ENCODE data around the gene COL8A2.
A peak's percentile ranks its signal among the peaks of the same experiment; 100 is the strongest.

COL8A2 gene

DNA sequence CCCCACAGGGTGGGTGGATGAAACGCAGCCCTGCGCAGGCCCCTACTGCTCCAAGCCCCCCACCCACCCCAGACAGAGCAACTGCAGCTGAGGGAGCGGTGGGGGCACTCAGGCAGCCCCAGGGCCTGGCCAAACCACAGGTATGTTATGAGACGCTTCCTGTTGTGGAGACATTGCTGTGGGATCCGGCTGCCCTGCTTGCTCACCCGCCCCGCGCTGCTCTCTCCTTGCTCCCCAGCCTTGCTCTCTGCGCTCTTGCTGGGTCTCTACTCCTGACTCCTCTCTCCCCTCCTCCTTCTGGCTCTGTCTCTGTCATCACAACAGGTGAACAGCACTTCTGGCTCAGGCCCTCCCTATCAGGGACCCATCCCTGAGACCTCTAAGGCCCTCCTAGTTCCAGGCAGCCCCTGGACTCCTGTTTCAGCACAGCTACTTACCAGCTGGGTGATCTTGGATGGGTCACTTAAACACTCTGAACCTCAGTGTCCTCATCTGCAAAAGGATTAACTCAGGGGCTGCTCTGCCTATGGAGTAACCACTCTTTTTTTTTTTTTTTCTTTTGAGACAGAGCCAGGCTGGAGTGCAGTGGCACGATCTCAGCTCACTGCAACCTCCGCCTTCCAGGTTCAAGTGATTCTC, 15.9 kb downstream of the COL8A2 start:
- no peak for DNase-seq

DNA sequence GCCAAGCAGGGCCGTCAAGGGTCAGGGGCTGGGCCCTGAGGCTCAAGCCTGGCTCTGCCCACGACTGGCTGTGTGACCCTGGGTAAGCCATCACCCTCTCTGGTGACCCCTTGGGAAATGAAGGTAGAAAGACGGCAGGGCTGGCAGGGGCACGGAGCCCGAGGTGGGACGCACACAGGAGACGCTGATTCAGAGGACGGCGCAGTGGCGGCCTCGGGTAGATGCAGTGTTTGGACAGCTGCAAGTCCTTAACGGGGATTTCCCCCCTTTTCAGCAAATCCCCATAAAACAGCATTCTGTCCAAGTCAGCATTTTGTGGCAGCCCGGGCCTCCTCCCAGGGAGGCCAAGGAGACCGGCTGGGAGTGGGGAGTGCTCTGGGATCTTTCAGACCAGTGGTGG, 16.7 kb downstream of the COL8A2 start:
- DNase-seq = no peak

DNA sequence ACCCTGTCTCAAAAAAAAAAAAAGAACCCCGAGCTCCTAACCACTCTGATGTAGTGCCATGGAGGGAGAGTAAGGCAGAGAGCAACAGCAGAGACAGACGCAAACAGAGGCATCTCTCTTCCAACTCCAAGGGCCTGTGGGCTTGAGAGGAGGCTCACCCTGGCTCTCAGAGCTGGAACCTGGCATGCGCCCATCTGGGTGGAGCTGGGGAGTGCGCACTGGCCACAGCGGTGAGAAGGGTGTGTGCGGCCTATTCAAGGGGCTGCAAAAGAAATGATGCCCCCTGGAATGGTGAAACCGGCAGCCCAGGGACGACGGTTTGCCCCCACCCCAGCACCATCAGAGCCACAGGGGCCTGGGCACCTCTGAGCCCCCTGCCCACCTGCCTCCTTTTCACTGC, 17.6 kb downstream of the COL8A2 start:
- no peak for DNase-seq

DNA sequence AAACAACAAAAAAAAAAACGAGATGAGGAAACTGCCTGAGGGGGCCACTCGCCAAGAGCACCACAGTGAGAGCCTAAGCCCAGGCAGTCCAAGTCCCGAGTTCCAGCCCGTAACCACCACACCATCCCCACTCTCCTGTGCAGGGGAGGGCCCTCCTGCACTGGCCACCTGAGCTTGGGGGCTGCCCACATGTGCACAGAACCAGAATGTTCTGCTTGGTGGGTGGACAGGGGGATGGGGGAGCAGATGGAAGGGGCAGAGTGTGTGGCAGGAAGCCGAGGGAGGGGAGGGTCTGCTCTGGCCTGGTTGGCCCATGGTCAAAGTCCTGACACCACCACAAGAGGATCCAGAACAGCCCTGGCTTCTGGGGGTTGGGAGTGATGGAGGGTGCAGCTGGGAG, 18.8 kb downstream of the COL8A2 start:
- DNase-seq = no peak

- no peak for DNase-seq
These were observed 23.5 kb downstream of the COL8A2 start for GRCh38 chr1:36101546-36101945.

DNA sequence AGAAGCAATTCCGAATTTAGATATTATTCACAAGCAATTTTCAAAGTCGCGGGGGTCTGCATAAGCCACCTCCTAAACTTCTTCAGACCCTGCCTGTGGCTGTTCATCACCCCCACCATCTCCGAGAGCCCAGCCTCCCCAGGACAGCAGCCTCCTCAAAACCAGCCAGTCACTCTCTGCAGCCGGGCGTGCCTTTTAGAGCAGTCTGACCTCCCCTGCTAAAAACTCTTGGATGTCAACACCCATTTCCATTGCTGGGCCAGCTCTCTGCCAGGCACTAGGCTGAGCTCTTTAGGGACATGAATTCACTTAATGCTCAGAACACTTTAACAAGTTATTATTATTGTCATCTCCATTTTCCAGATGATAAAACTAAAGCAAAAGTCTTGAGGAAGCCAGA, 24.6 kb downstream of the COL8A2 start:
- DNase-seq = no peak

DNA sequence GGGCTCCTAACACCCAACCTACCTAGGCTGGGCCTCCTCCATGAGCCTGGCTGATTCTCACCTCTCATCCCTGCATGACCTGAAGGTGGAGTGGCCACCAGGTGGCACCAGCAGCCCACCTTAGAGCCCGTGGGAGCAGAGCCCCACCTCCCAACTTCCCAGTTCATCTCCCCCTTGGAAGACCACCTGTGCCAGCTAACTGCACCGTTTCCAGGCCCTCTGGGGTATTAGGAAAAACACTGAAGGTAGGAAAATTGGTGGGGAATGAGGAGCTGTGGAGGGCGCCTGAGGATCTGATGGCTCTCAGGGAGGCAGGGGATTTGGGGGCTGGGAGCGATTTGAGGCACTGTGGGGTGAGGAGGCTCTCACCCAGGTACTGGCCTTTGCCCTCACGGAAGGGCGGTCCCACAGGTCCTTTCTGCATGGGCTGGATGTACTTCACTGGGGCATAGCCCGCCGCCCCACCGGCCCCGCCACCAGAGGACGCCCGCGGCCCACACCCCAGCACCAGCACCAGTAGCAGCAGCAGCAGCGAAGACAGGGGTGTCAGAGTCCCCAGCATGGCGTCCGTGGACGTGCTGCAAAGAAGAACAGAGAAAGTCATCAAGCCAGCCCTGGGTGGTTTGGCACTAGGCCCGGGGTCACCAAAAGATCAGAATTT, 25.2 kb downstream of the COL8A2 start:
- DNase-seq = peak; percentile 59 to 72

- no peak for DNase-seq
These were observed 26.2 kb downstream of the COL8A2 start for GRCh38 chr1:36098650-36099365.

- DNase-seq = no peak
These were observed 27.1 kb downstream of the COL8A2 start for GRCh38 chr1:36097693-36098585.

- peak; percentile 66 to 72 for DNase-seq
These were observed 28.3 kb downstream of the COL8A2 start for GRCh38 chr1:36096500-36097432.

- DNase-seq = no peak
These were observed 29.1 kb downstream of the COL8A2 start for GRCh38 chr1:36095760-36096405.

GRCh38 chr1:36094621-36095061, 30.4 kb downstream of the COL8A2 start:
- no peak for DNase-seq

- no peak for DNase-seq
These were observed 31.1 kb downstream of the COL8A2 start for GRCh38 chr1:36093929-36094328.

DNA sequence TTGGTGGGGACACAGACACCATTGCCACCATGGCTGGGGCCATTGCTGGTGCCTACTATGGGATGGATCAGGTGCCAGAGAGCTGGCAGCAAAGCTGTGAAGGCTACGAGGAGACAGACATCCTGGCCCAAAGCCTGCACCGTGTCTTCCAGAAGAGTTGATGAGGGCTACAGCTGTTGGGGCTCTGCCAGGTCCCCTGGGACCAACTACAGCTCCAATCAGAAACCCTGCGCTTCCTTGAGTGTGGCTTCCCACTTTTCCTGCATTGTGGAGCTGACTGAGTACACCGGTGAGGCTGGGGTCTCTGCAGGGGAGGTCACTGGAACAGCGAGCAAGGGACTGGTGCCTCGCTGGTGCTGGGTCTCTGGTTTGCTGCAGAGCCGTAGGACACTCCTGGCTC, 31.8 kb downstream of the COL8A2 start:
- no peak for DNase-seq

- DNase-seq = no peak
These were observed 32.2 kb downstream of the COL8A2 start for GRCh38 chr1:36092798-36093185.

DNA sequence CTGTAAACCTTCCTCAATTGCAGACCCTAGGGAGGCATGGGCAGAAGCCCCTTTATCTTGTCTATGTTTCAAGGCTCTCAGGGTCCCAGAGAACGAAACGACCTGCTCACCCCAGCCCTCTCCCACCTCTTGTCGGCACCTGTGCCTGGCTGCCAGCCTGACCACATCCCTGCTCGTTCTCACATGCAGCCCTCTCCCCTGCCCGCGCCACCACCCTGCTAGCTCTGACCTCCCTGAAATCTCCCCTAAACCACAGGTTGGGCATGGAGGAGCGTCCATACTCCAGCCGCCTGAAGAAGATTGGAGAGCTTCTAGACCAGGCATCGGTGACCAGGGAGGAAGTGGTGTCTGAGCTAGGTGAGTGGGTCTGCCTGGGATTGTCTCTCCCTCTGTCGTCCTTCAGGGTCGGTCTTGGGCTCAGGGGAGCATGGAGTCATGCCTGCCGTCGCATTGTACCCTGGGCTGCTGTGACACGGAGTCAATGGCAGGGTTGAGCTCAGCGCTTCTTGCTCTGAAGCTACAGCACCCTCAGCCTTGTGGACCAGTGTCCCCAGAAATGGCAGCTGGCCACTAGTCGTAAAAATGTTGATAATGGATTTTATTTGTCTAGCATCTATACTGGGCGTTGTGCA, 32.7 kb downstream of the COL8A2 start:
- no peak for DNase-seq

DNA sequence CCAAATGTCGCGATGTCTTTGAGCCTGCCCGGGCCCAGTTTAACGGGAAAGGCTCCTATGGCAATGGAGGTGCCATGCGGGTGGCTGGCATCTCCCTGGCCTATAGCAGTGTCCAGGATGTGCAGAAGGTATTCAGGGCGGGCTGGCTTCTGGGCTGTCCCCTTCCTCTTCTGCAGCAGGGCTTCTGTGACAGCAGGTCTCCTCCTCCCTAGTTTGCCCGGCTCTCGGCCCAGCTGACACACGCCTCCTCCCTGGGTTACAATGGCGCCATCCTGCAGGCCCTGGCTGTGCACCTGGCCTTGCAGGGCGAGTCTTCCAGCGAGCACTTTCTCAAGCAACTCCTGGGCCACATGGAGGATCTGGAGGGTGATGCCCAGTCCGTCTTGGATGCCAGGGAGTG, 33.3 kb downstream of the COL8A2 start:
- DNase-seq = no peak

GRCh38 chr1:36091141-36091540, 33.9 kb downstream of the COL8A2 start:
- DNase-seq = no peak

GRCh38 chr1:36089393-36090121, 35.5 kb downstream of the COL8A2 start:
- DNase-seq = no peak
